H1 (cell line): ENCODE data around the gene FAM163A. TPM values are rescaled to one million over a fixed set of nuclear protein-coding genes. Genes with fewer than 3 reads are reported as not detected.

Experiments used
- CTCF ChIA-PET: fragments of 300-600 bp; sonication (Branson Sonifier 250); formaldehyde crosslinking; loops from one replicate; lab custom pipeline; 2021; ENCODE audit not compliant: partially characterized antibody; lab: Charles Lee
- POLR2A ChIA-PET: fragments of 300-600 bp; sonication (Branson Sonifier 250); formaldehyde crosslinking; loops from one replicate; lab custom pipeline; 2021; ENCODE audit warnings: inconsistent platforms; ENCODE audit not compliant: partially characterized antibody; lab: Charles Lee
- DNase-seq, 2 experiments: peaks; one replicate each; pipeline versions ENCODE4 v3.0.0 to v3.0.0-alpha.2; 2010 to 2022; ENCODE audit warnings: low spot score in 2 of 2, low read depth in 1 of 2, mixed read lengths in 1 of 2
- FAIRE-seq: peaks from 2 replicates; lab custom pipeline; 2011; peaks lifted over from hg19 to GRCh38; lab: Jason Lieb, UNC
- H2AFZ ChIP-seq: 2 replicates; pipeline ENCODE4 v1.8.1; 2012; ENCODE audit warnings: low read length, inconsistent platforms
- H2AK5ac ChIP-seq: 2 replicates; pipeline ENCODE4 v1.6.1; 2013; ENCODE audit warnings: low read depth, low read length
- H2BK120ac ChIP-seq: replicated peaks from 2 replicates; pipeline ENCODE3; 2013; ENCODE audit warnings: low read depth, low read length, inconsistent platforms
- H2BK12ac ChIP-seq: 2 replicates; pipeline ENCODE4 v1.6.1; 2013; ENCODE audit warnings: low read depth, low read length
- H2BK15ac ChIP-seq: 2 replicates; pipeline ENCODE4 v1.6.1; 2013; ENCODE audit warnings: low read length
- H2BK20ac ChIP-seq: 2 replicates; pipeline ENCODE4 v1.6.1; 2013; ENCODE audit warnings: low read length
- H2BK5ac ChIP-seq: 2 replicates; pipeline ENCODE4 v1.6.1; 2013; ENCODE audit warnings: low read depth, low read length
- H3K14ac ChIP-seq: 2 replicates; pipeline ENCODE4 v1.6.1; 2013; ENCODE audit warnings: inconsistent platforms; ENCODE audit not compliant: insufficient read length
- H3K18ac ChIP-seq: 2 replicates; pipeline ENCODE4 v1.6.1; 2013; ENCODE audit warnings: low read length; ENCODE audit errors: extremely low read depth
- H3K23ac ChIP-seq: 2 replicates; pipeline ENCODE4 v1.6.1; 2013; ENCODE audit warnings: inconsistent platforms; ENCODE audit not compliant: insufficient read length
- H3K23me2 ChIP-seq: 2 replicates; pipeline ENCODE4 v1.6.1; 2013; ENCODE audit warnings: low read depth, low read length
- H3K27ac ChIP-seq: 2 replicates; pipeline ENCODE4 v1.6.1; 2011; ENCODE audit warnings: low read depth, low read length, inconsistent platforms
- H3K27me3 ChIP-seq, 4 experiments: replicated peaks in 1 of 4; 1 replicate in 1 of 4; 2 replicates in 3 of 4; pipeline versions ENCODE4 v1.6.1 to v1.8.1; 2011 to 2013; ENCODE audit warnings: low read length in 3 of 4, mild to moderate bottlenecking in 3 of 4, inconsistent platforms in 2 of 4, mixed read lengths in 2 of 4, moderate library complexity in 1 of 4; ENCODE audit not compliant: control insufficient read depth in 3 of 4, insufficient read depth in 3 of 4; ENCODE audit errors: extremely low read depth in 1 of 4
- H3K36me3 ChIP-seq, 4 experiments: 2 replicates each; pipeline versions ENCODE4 v1.6.1 to v1.8.1; 2011 to 2013; ENCODE audit warnings: mild to moderate bottlenecking in 4 of 4, low read length in 3 of 4, moderate library complexity in 2 of 4, control low read depth in 1 of 4, inconsistent platforms in 1 of 4; ENCODE audit not compliant: insufficient read depth in 4 of 4, control insufficient read depth in 2 of 4
- H3K4ac ChIP-seq: replicated peaks from 2 replicates; pipeline ENCODE3; 2013; ENCODE audit warnings: low read length, low read depth, mixed read lengths, inconsistent platforms; ENCODE audit not compliant: insufficient read length
- H3K4me1 ChIP-seq, 4 experiments: replicated peaks in 1 of 4; 1 replicate in 1 of 4; 2 replicates in 3 of 4; pipeline versions ENCODE4 v1.6.1 to v1.8.1; 2011 to 2013; ENCODE audit warnings: low read length in 3 of 4, inconsistent platforms in 2 of 4, mixed read lengths in 1 of 4; ENCODE audit not compliant: insufficient read depth in 4 of 4, control insufficient read depth in 3 of 4
- H3K4me2 ChIP-seq, 2 experiments: 2 replicates each; pipeline versions ENCODE4 v1.6.1 to v1.8.1; 2011 to 2013; ENCODE audit warnings: low read depth in 2 of 2, low read length in 2 of 2, control low read depth in 1 of 2, inconsistent platforms in 1 of 2, mild to moderate bottlenecking in 1 of 2; ENCODE audit not compliant: insufficient read depth in 1 of 2
- H3K4me3 ChIP-seq, 4 experiments: fragments of 200-600, 300-600 bp in 1 of 4; sonication (generic), shearing (Covaris generic), sonication (Bioruptor Twin) in 1 of 4; 2 replicates each; pipeline versions ENCODE4 v1.5.1 to v1.8.1; 2011 to 2016; ENCODE audit warnings: low read length in 4 of 4, low read depth in 3 of 4, control low read depth in 2 of 4, inconsistent platforms in 2 of 4, mild to moderate bottlenecking in 2 of 4, mixed read lengths in 1 of 4, moderate library complexity in 1 of 4; ENCODE audit not compliant: insufficient read depth in 2 of 4; ENCODE audit errors: extremely low read depth in 1 of 4
- H3K56ac ChIP-seq: replicated peaks from 2 replicates; pipeline ENCODE3; 2013; ENCODE audit warnings: low read depth, mild to moderate bottlenecking, mixed read lengths, low read length, inconsistent platforms; ENCODE audit not compliant: insufficient read length
- H3K79me1 ChIP-seq: 2 replicates; pipeline ENCODE4 v1.6.1; 2013; ENCODE audit warnings: low read depth, low read length, control low read depth
- H3K79me2 ChIP-seq, 2 experiments: 2 replicates each; pipeline versions ENCODE4 v1.6.1 to v1.8.1; 2012 to 2013; ENCODE audit warnings: low read length in 2 of 2, mild to moderate bottlenecking in 2 of 2, inconsistent platforms in 1 of 2; ENCODE audit not compliant: insufficient read depth in 2 of 2, control insufficient read depth in 1 of 2
- H3K9ac ChIP-seq, 4 experiments: replicated peaks in 1 of 4; 1 replicate in 1 of 4; 2 replicates in 3 of 4; pipeline versions ENCODE4 v1.6.1 to v1.8.1; 2011 to 2013; ENCODE audit warnings: low read depth in 3 of 4, low read length in 3 of 4, control low read depth in 2 of 4, mild to moderate bottlenecking in 2 of 4, moderate library complexity in 2 of 4, inconsistent platforms in 1 of 4; ENCODE audit errors: extremely low read depth in 1 of 4
- H3K9me3 ChIP-seq, 2 experiments: 2 replicates each; pipeline versions ENCODE4 v1.6.1 to v1.8.1; 2012 to 2013; ENCODE audit warnings: mild to moderate bottlenecking in 2 of 2, moderate library complexity in 2 of 2, control low read depth in 1 of 2, inconsistent platforms in 1 of 2, low read depth in 1 of 2, low read length in 1 of 2, mixed read lengths in 1 of 2; ENCODE audit not compliant: insufficient read depth in 2 of 2
- H4K20me1 ChIP-seq, 2 experiments: replicated peaks in 1 of 2; 2 replicates each; pipeline versions ENCODE3 to v1.8.1; 2011 to 2013; ENCODE audit warnings: inconsistent platforms in 2 of 2, low read length in 2 of 2, mild to moderate bottlenecking in 1 of 2; ENCODE audit not compliant: insufficient read depth in 2 of 2, control insufficient read depth in 1 of 2
- H4K5ac ChIP-seq: 2 replicates; pipeline ENCODE4 v1.6.1; 2013; ENCODE audit warnings: low read length, low read depth, mixed read lengths, inconsistent platforms; ENCODE audit not compliant: insufficient read length
- H4K8ac ChIP-seq: 2 replicates; pipeline ENCODE4 v1.8.0; 2013; ENCODE audit warnings: mild to moderate bottlenecking, moderate library complexity, low read length, inconsistent platforms; ENCODE audit not compliant: insufficient read depth; ENCODE audit errors: extremely low read depth
- H4K91ac ChIP-seq: replicated peaks from 2 replicates; pipeline ENCODE3; 2013; ENCODE audit warnings: low read length, mixed read lengths, inconsistent platforms; ENCODE audit not compliant: insufficient read length
- JUND ChIP-seq: IDR thresholded peaks from 2 replicates; pipeline ENCODE4 v1.6.1; 2011; ENCODE audit warnings: mild to moderate bottlenecking, improper control_type of control experiment, low read length
- WGBS, 2 experiments: shearing (Covaris generic) in 1 of 2; methylation state at CpG; one replicate each; pipeline versions ENCODE4 v1.1.6 to v1.1.7; 2013 to 2015; ENCODE audit warnings: low lambda C conversion rate in 2 of 2, mixed read lengths in 2 of 2, inconsistent platforms in 1 of 2, low coverage in 1 of 2, missing lambda C conversion rate in 1 of 2; ENCODE audit not compliant: insufficient replicate concordance in 2 of 2, insufficient coverage in 1 of 2, insufficient read length in 1 of 2; ENCODE audit errors: extremely low coverage in 1 of 2, missing lambda C conversion rate in 1 of 2; 5-methylcytosine and 5-hydroxymethylcytosine counted together
- polyA plus RNA-seq, 7 experiments: library from polyadenylated mRNA; depleted of rRNA in 3 of 7; stranded (reverse) in 5 of 7; unstranded in 2 of 7; fragments of >200 nt in 5 of 7; fragments of 200-250 nt in 2 of 7; gene quantifications; 1 replicate in 5 of 7; 2 replicates in 1 of 7; 4 replicates in 1 of 7; pipeline versions ENCODE4 v1.2.1 to v1.2.3, GENCODE V29; 2011 to 2013; ENCODE audit warnings: missing spikeins in 2 of 7, mixed read lengths in 2 of 7
- total RNA-seq: library from RNA; stranded (reverse); fragmentation: NEBNext Ultra II Directional; extraction: Animal tissue kit (Norgen Biotek cat#: 25700); gene quantifications from 2 replicates; pipeline ENCODE4 v1.2.1, GENCODE V29; 2021
- TF ChIP-seq, protein P1 (sequence below): IDR thresholded peaks from 2 replicates; pipeline ENCODE4 v1.6.1; 2012; ENCODE audit warnings: inconsistent platforms

FAM163A gene
- total and polyA plus RNA-seq, 2 of the 8 experiments (the other 6 are each of a cell fraction or from before 2014, with no cell fraction given): 0.13 to 0.18 TPM

DNA sequence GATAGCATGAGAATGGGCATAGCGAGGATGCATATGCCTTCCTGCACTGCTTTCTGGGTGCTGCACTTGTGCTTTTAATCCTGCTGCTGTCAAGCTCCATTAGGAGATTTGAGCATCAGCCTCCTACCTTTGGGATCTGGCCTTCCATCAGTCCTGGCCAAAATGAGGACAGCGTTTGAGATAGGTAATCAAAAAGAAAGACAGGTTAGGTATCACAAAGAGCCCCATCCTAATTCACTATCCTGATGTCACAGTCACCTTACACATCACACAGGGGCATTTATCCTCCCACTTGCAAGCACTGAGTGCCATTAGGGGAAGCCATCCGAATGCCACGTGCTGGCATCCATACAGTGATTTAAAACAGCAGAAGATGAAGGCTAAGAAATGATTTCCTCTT, 13.2 kb upstream of the FAM163A start:
- no peak overlapping the region for H2BK15ac ChIP-seq
- H2AFZ ChIP-seq: no peak overlapping the region
- no peak overlapping the region for H3K9ac ChIP-seq
- no peak overlapping the region for H3K4ac ChIP-seq
- H4K91ac ChIP-seq: no peak overlapping the region
- H3K4me2 ChIP-seq: no peak overlapping the region
- H3K23ac ChIP-seq: no peak overlapping the region
- H2BK120ac ChIP-seq: no peak overlapping the region
- H4K20me1 ChIP-seq: no peaks in the 10 kb centered on the region
- no peak overlapping the region for H2BK12ac ChIP-seq
- H3K4me3 ChIP-seq: no peak overlapping the region
- ChIA-PET POLR2A (no interaction called here), CTCF (interaction anchor here (0.7 to 8.3 kb wide), 7 partner anchors 8 to 651 kb away, joined by 3 to 52 read pairs (median 4); no protein-coding TSS in a partner anchor)
- H3K9me3 ChIP-seq: no peaks in the 10 kb centered on the region
- no peaks in the 10 kb centered on the region for H3K23me2 ChIP-seq
- H3K36me3 ChIP-seq: no peaks in the 10 kb centered on the region
- no peaks in the 10 kb centered on the region for H3K79me2 ChIP-seq
- FAIRE-seq: no peak
- peaks cover 0 to 1% (median 0%) of the 10 kb centered on the region in 4 experiments; a peak in 1 of 7 replicates for H3K27me3 ChIP-seq
- no peak overlapping the region for H2BK20ac ChIP-seq
- DNase-seq: no peak
- TF ChIP-seq, protein P1, sequence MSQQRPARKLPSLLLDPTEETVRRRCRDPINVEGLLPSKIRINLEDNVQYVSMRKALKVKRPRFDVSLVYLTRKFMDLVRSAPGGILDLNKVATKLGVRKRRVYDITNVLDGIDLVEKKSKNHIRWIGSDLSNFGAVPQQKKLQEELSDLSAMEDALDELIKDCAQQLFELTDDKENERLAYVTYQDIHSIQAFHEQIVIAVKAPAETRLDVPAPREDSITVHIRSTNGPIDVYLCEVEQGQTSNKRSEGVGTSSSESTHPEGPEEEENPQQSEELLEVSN: no peak
- TF ChIP-seq JUND: no peak
- H3K14ac ChIP-seq: no peak overlapping the region
- no peaks in the 10 kb centered on the region for H3K4me1 ChIP-seq
- no peak overlapping the region for H4K8ac ChIP-seq
- no peak overlapping the region for H2AK5ac ChIP-seq
- no peak overlapping the region for H2BK5ac ChIP-seq
- no peaks in the 10 kb centered on the region for H3K79me1 ChIP-seq
- no peak overlapping the region for H3K18ac ChIP-seq
- 89% methylated on average over 4 of the region's 4 CpGs; no CpG with 5 or more reads in 1 of the 2 experiments for WGBS, 2 experiments
- no peak overlapping the region for H3K27ac ChIP-seq
- H4K5ac ChIP-seq: no peak overlapping the region
- H3K56ac ChIP-seq: no peak overlapping the region
